NCI-H1092 treated with DMSO at 0.1 percent for 48 hours (cell line): ENCODE results near the gene FSTL4.
"Not testable (repeated sequence)": the region's sequence is repeated elsewhere in the genome, so short reads cannot be mapped to it uniquely, and the experiment has no call there.

Source experiments
- DNase-seq: peaks from one replicate; lab custom pipeline; 2025; lab: John Stamatoyannopoulos, UW

Gene FSTL4

DNA sequence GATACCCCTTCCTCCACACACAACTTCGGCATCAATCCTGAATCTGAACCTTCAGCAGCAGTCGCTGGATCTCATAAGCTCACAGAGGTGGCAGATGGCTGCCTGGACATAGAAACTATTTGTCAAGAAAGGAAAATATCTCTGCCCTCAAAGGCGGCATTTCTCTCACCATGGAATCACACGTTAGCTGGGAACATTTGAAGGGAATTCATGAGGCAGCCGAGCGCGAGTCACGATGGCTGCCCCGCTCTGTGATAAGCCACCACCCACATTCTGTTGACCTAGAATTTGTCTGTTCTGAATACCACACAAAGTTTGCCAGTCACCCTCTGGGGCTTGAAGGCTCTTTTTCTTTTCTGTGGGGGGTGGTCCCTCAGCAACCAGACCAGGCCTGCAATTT lies 157.9 kb downstream of the FSTL4 start:
- no peak for DNase-seq

DNA sequence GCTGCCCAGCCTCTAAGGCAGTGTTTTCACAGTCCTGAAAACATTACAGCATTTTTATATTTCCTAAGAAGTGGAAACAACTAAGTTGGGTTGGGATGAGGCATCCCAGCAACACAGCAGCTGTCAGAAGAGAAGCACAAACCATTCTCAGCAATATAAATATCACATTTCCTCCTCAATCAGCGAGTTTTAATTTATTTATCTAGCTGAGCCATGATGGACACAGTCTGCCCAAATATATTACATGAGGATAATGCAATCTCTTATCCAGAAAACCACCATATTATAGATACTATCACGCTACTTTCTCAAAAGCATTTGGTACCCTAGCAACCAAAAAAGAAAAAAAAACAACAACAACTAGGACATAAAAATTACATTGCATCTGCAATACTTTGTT lies 158.5 kb downstream of the FSTL4 start:
- DNase-seq, result no peak

DNA sequence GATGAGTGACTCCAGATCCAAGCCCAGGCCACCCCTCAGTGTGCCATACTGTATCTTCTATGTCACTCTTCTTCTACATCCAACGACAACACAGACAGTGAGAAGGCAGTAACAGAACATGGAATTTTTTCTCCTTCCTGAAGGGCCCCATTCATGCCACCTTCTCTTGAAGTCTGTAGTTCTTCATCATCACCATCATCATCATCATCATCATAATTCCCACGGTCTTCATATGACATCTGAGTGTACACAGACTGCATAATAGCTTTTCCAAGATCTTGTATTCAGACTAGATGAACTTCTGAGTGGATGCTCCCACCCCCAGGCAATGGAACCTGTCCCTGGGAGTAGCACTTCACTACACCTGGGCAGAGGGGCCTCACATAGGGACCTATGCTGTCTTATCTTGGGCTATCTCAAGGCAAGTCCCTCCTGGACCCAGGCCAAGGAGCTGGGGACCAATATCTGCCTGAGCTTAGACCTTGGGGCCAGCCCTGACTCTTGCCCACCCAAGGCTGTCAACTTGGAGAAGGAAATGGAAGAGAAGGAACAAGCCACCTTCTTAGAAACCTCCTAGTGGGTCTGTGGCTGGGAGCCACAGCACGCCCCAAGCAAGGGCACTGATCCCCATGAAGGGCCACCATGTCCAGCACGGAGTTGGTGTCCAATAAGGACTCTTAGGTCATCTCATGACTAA lies 159.1 kb downstream of the FSTL4 start:
- DNase-seq, result no peak

DNA sequence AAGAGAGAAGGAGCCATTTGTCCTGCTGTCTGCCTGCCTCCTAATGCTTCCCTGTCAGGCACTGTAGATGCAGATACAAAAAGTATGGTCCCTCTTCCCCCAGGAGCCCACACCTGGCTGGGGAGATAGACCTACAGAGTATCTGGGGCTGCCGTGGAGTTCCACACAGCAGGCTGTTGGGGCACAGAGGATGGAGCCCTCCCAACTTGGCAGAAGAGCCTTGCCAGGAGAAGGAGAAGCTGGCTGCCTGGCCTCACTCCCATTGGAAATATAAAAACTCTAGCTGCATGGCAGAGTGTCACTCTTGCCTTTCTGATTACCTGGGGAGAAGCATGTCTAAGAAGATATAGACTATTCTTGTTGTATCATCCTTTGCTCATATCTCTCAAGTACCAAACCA lies 160.4 kb downstream of the FSTL4 start:
- no peak for DNase-seq

DNA sequence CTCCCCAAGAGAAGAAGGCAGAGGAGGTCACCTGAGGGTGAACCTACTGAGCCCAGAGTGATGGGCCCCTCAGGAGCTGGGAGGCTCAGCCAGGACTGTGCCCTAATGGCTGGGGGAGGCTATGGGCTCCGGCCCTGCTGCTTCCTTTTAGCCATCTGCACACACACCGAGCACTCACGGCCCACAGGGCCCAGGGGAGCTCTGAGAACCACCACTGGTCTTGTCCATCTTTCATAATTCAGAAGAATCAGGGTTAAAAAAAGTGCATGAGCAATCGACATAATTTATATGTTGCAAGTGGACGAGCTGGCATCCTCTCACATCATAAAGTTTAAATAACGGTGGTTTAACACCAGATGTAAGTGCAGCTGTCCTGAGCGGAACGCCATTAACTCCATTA lies 162.1 kb downstream of the FSTL4 start:
- DNase-seq, result no peak

DNA sequence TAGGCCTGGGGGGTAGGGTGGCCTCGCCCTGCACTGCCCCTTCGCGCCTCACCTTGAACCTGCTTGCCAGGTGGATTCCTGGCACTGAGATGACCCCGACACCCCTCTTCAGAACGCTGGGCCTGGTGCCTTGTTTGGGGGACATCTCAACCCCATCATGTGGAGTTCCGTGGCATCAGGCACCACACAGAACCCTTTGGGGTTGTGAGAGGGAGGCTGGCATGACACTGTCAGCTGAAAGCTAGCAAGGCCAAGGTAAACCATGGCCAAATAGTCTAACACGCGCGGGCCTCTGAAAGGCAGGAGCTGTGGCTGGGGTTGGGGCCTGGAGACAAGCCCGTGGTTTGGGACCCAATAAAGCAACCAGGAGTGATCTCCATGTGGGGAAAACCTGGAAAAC lies 163.2 kb downstream of the FSTL4 start:
- DNase-seq, result no peak

DNA sequence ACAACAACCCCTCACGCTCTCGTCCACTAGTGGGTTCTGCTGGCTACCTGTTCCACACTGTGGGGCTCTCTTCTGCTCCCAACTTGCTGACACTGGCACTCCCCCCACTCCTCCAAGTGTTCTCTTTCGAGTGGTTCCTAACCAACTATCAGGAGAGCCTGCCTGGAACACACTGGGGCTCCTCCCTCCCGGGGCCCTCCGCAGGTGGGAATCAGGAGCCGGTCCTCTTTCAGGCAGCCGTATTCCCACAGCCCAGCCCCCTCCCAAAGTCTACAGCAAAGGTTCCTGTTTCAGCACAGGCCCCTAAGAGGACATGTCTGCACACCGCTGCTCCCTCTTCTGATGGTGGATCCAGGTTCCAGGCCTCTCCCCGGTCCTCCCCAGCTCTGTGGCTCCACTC lies 165.9 kb downstream of the FSTL4 start:
- DNase-seq, result no peak

DNA sequence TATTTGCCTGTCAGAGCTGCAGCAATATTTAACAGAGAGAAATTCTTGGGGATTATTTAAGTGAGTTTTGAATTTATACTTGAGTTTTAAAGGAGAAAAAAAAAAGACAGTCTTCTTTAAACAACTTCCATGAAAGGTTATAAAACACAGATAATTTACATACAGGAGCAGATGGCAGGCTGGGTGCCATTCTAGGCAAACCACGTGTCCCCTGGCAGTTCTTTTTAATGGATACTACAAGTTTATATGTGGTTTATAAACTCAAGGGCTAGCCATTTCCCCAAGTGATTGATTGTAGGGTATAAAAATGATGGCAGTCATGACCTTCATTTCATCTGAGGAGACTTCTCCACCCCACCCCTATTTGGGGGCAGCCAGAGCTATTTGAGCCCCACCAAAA lies 166.6 kb downstream of the FSTL4 start:
- DNase-seq, result no peak

DNA sequence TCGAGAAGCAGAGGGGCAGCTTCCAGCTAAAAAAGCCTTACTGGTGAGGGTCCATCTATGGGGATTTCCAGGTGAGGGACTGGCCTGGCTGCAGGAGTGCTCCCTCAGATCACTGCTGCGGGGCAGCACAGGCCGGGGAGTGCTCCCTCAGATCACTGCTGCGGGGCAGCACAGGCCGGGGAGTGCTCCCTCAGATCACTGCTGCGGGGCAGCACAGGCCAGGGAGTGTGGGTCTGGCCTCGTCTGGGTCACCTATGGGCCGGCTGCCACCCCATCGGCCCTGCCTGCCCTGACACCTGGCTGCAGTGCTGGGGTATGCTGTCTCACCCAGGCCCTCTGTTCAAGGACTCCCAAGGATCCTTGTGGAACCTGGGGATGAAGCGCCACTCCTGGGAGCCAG lies 167.1 kb downstream of the FSTL4 start:
- not testable (repeated sequence) for DNase-seq

DNA sequence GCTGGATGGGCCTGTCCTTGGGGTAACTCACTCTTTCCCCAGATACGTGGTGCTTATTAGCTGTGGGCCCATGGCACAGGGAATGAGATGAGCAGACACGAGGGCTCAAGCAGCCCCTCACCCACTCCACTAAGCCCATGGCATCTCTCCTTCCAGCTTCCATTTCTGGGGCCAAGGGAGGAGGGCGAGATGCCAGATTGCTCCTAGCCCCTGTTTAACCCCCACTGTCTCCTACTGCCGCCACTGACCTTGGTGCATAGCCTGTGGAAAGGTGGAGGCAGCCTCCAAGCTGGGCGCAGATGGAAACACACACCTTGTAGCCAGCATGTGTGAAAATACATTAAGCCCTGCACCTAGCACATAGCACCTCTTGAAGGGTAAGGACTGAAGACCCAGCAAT lies 167.6 kb downstream of the FSTL4 start:
- no peak for DNase-seq

DNA sequence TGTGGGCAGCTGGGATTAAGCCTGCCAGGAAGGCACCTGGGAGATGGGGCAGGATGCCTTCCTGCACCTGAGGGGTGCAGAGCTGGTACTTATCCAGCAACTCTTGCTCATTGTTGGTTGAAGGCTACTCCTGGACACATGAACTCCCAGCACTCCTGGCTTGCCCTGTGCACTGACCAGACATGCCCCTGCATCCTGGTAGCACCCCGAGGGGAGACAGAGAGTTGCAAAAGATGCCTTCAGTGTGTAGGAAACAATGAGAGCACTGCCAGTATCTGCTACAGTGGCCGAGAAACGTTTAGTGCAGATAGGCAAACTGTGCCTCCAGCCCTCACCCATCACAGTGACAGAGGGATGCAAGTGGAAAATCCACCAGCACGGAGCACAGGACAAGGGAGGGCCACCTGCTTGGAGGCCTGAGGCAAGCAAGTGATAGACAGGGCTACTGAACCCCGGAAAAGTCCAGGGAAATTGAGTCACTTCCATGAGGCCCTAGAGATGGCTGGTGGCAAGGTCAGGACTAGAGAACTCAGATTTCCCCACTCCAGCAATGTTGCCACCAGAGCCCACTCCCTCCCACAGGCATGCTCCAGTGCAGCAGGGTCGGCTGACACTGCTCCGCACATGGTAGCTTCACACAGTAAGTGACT lies 171.1 kb downstream of the FSTL4 start:
- no peak for DNase-seq

DNA sequence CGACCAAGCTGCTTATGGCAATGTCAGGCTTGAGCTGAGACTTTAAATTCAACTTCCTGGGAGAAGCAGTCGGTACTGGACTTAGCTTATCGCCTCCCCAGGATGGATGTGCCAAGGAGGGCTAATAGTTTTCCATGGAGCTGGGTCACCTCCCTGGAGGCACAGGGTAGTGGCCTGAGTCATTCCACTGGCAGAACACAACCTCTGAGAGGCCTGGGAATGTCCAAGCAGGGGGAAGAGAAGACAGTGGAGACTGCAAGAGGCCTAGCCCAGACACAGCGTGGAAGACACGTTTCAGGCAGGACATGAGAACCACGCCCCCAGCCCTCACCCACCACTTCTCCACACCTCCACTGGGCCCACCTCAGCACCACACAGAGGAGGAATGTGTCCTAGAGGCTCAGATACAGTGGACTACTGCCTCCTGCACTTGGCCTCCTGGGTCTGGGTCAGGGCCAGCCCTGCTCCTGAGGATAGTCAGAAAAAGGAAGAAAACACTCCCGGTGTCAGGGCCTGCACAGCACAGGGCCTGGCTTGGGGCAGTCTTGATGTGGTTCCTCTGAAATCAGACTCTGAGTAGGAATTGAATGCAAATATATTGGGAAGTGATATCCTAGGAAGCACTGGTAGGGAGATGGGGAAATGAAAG lies 171.8 kb downstream of the FSTL4 start:
- DNase-seq, result no peak

DNA sequence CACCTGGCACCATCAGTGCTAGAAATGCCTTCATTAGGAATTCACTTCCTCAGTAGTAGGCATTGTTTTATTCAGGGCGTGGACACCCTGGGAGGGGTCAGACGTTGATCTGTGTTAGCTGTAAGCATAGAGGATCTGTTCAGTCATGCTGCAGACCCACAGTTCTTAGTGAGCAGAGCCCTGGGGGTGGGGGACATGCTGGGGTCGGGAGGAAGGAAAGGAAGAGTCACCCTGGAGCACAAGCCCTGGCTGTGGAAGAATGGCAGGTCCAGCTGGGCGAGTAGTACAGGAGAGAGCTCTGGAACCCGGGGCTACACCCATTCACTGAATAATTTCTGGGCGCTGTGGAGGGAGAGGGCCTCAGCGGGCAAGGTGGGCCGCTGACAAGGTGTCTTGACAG lies 172.5 kb downstream of the FSTL4 start:
- DNase-seq, result no peak

DNA sequence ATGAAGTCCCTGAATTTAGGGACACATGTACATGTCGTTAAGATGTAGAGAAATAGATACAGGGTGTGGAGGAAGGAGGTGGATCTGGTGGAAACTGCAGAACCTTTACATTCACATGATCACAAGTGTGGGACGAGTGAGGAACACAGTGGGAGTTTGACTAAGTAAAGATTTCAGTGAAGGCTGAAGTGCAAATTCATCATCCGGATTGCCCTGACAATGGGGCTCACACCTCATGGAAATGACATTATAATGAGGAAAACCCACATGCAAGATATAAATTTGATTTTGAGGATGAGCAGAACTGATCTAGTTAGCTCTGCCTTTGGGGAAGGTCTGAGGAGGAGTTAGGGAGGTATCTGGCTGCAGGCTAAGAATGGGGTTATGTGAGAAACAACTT lies 173.9 kb downstream of the FSTL4 start:
- DNase-seq, result no peak

DNA sequence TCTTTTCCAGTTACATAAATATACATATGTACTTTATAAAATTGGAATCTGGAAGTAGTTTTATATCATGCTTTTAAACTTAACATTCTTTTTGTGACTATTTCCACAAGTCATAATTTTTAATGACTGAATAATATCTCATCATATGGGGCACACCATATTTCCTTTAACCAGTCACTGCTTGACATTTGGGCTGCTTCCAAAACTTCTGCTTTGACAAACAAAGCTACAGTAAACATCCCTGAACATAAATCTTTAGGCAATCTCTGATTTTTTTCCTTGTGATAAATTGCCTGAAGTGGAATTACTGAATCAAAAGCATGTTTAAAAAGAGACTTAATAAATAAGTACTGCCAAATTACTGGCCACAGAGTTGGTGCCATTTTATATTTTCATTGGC lies 178.0 kb downstream of the FSTL4 start:
- no peak for DNase-seq

DNA sequence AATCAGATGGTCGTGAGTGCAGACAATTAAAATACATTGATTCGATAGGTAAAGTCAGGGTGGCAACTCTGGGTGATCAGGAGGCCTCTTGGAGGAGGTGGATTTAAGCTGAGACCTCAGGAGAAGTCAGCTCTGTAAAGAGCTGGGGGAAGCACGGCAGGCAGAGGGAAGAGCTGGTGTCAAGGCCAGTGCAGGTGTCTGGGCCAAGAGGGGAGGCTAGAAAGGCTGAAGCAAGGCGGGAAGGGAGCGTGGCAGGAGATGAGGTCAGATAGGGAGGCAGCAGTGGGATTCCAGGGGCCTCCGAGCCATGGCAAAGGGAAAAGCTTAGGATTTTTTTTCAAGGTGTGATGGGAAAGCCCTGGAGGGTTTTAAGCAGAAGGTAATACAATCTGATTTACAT lies 178.7 kb downstream of the FSTL4 start:
- no peak for DNase-seq

DNA sequence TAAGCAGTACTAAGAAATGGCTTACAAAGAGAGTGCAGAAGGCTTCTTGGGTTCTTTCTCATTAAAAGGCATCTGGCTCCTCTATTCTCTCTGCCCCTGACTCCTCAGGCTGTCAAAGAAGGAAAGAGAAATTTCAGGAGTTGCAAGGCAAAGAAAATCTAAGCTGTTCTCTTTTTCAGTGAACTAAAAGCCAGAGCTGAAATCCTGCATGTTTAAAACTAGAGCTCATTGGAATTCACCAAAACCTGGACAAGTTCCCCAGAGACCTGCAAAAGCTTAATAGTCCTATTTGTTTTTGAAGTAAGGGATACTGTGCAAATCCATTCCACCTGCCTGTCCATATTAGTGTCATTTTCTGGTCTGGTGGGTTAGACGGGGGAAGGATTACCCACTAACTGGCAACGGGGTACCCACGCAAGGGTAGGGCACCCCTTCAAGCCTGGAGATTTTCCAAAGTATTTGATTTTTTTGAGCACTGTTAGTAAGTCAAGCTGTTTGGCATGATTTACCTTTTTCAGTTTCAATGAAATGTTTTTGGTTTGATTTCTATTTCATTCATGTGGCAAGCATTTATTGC lies 179.3 kb downstream of the FSTL4 start:
- no peak for DNase-seq

DNA sequence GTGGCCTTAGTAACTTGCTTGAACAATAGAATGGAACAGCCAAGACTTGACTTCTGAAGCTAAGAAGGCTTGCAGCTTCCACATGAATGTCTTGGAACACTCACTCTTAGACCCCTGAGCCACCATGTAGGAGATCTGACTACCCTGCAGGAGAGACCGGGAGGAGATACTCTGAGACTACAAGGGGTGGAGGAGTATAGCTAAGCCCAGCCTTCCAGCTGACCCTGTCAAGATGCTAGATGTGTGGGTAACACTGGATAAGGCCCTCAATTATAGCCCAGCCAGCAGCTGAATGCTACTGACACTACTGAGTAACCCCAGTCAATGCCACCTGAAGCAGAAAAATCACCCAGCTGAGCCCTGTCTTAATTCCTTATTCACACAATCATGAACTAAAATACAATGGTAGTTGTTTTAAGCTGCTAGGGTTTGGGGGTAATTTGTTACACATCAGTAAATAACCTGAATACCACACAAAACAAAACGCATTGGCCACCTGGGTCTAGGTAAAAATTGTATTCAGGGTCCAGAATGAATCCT lies 180.9 kb downstream of the FSTL4 start:
- no peak for DNase-seq

DNA sequence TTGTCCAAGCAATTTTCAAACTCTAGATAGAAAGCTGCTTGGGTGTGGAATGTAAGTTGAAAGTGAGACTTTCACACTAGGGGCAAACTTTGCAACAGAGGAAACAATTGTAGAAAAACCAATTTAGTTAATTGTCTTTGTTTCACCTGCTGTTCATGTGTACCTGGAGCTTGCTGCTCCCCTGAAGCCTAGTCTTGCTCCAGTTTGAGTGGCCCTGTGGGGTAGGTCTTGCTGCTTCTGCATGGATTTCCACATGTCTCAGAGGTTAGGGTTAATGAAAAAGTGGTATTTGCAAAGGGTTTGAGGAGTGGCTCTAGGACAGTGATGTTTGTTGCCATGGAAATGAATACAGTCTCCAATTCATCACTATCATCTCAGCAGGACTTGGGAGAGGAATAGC lies 182.2 kb downstream of the FSTL4 start:
- DNase-seq, result no peak

DNA sequence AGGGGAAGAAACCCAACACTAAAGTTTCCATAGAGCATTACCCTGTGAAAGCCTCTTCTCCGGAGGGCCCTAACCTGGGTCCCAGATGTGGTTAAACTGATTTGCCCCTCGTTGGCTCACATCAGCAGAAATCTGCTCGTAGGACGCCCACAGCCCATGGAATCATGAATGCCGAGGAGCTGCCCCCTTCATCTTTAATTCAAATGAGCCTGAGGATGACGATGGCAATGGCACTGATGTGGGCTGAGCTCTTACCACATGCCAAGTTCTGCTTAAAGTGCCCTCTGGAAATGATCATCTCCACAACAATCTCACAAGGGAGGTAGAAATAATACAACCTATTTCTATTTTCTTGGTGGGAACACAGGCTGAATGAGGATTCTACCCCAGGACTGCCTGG lies 183.3 kb downstream of the FSTL4 start:
- no peak for DNase-seq

DNA sequence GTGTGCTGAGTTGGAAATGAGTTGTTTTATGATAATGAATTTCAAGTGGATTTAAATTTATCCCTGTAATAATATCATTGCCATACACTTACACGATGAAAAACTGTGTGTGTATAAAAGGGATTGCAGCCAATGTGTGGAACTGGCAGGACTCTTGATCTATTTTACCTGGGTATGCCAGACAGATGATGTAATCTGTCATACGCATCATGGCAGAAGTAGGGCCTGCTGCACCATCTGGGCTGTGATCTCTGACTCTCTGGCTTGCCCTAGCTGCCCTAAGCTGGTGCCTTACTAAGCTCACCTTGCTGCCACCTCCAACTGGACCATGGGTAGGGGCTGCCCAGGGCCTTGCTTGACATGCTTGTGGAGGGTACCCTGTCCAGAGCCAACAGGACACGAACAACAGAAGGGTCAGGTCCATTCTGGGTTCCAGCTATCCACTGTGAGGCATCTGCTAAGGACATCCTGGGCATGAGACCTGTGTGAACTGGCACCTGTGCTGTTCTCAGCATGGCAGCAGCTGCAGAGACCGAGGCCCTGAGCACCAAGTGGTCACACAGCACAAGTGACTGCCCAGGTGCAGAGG lies 184.2 kb downstream of the FSTL4 start:
- DNase-seq, result no peak

DNA sequence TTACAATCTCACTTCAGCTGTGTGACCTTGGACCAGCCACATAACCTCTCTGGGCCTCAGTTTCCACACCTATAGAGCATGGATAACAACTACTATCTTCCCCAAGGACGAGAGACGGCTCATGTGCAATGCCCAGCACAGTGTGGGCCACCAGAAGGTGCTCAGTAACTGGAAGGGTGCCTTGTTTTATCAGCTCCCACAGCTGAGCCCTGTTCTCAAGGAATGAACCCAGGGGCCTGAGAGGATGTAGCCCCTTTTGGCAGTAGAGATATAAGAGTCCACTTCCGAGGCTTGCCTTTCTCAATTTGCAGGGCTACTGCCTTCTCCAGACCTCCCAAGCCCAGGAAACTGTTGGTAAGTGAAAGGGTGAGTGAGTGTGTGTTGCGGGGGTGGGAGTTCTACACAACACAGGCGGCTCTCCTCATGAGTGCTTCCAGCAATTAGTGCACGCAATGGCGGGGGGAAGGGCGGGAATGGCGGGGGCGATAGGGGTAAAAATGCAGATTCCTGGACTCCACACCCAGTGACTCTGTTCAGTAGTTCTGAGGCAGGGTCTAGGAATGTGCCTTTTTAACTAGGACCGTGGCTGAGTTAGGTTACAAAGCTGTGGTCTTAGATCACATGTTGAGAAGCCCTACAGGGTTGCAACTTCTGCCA lies 185.1 kb downstream of the FSTL4 start:
- no peak for DNase-seq
